Tibial nerve (tissue), 3 donors: ENCODE measurements around the gene EFCAB6.

Experiments used
- CTCF ChIP-seq, 5 experiments: fragments of 200-600 bp in 3 of 5; fragments of 450-650 bp in 2 of 5; sonication (generic) in 3 of 5; IDR thresholded peaks; one replicate each; pipeline ENCODE4 v1.5.1; 2016 to 2019; ENCODE audit warnings: antibody characterized with exemption in 5 of 5, mild to moderate bottlenecking in 3 of 5, moderate library complexity in 2 of 5
- POLR2A ChIP-seq, 2 donors: fragments of 450-650 bp; IDR thresholded peaks; one replicate each; pipeline ENCODE4 v1.6.1; 2017; ENCODE audit warnings: antibody characterized with exemption in 2 of 2, mild to moderate bottlenecking in 2 of 2, moderate library complexity in 2 of 2

GRCh38 chr22:43631201-43631600 lies 180.9 kb downstream of the EFCAB6 start:
- TF ChIP-seq CTCF (IDR thresholded peaks at IDR 0.05) (no peak), POLR2A (IDR thresholded peaks at IDR 0.05) (no peak)
